ENCODE data around the gene GPBP1L1.

DNA sequence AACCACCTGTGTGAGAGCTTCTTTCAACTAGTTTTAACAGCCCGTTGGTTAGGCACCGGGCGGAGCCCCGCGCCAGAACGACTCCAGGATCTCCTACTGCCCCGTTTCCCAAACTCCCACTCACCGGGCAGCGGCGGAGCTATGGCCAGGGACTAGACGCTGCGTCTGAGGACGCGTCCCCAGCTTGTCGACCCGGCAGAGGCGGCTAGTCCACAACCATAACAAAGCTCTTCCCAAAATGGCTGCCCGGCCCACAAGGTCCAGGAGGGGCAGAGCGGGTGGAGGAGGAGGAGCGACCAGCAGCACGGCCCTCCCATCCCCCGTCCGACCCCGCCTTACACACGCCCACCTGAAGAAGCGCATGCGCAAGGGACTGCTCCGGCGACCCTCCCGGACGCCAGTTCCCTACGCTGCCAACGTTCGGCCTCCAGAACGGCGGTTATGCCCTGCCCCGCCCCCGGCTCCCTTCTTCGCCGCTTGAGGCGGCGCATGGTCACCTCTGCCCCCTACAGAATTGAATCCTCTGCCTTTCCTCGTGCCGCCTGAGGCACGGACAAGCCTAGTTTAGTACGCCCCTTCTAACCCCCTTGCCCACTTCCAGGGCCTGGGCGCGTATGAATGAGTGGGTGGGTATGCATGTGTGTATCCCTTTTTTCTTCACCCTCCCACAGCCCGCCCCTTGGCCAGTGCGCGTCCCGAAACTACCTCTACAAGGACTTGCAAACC is at the start of gene GPBP1L1:
- no peak for TF ChIP-seq CTCF (IDR thresholded peaks at IDR 0.05; ENCODE audit: poor library complexity)
- no peak for TF ChIP-seq EZH2 (IDR thresholded peaks at IDR 0.05; ENCODE audit: borderline replicate concordance)
- no peak for TF ChIP-seq EZH2phosphoT487 (IDR thresholded peaks at IDR 0.05; ENCODE audit: low read depth, severe bottlenecking, unreplicated experiment)

Measured in hepatocyte (in vitro differentiated cells).